WTC11 (cell line): ENCODE data around the gene GPC1. TPM values are rescaled to one million over a fixed set of nuclear protein-coding genes. Genes with fewer than 3 reads are reported as not detected.

Experiments used
- ATAC-seq: fragments of 200-7000 bp; cut with Tn5 transposase; 2 replicates; pipeline ENCODE4 v1.10.0; 2021; ENCODE audit warnings: mild to moderate bottlenecking, moderate library complexity
- CTCF ChIA-PET: fragments of 300-600 bp; sonication (Branson Sonifier 250); formaldehyde crosslinking; loops from one replicate; lab custom pipeline; 2021; ENCODE audit warnings: antibody characterized with exemption; lab: Charles Lee
- POLR2A ChIA-PET: fragments of 350-600 bp; sonication (Branson Sonifier 250); formaldehyde crosslinking; loops from one replicate; lab custom pipeline; 2021; ENCODE audit warnings: antibody characterized with exemption; lab: Charles Lee
- DNase-seq: peaks from one replicate; pipeline ENCODE4 v3.0.0; 2021; ENCODE audit warnings: low spot score
- H3K27ac Mint-ChIP-seq: 2 replicates; pipeline ENCODE4 v1.8.0; 2021; ENCODE audit warnings: mixed read lengths
- H3K27me3 Mint-ChIP-seq: 2 replicates; pipeline ENCODE4 v1.8.0; 2021; ENCODE audit warnings: low read depth, mild to moderate bottlenecking, moderate library complexity, mixed read lengths
- H3K36me3 Mint-ChIP-seq: 2 replicates; pipeline ENCODE4 v1.8.0; 2021; ENCODE audit warnings: mixed read lengths
- H3K4me1 Mint-ChIP-seq: 2 replicates; pipeline ENCODE4 v1.8.0; 2022; ENCODE audit warnings: mixed read lengths
- H3K4me3 Mint-ChIP-seq: 2 replicates; pipeline ENCODE4 v1.8.0; 2021; ENCODE audit warnings: mild to moderate bottlenecking, moderate library complexity, mixed read lengths
- H3K9me3 Mint-ChIP-seq: 2 replicates; pipeline ENCODE4 v1.8.0; 2021; ENCODE audit warnings: mixed read lengths
- CREB1 ChIP-seq: sonication (generic); formaldehyde crosslinking; IDR thresholded peaks from 2 replicates; pipeline ENCODE4 v1.8.0; 2023; ENCODE audit warnings: mild to moderate bottlenecking, missing genetic modification reagents
- GABPB1 ChIP-seq: sonication (generic); formaldehyde crosslinking; IDR thresholded peaks from 2 replicates; pipeline ENCODE4 v1.8.1; 2023; ENCODE audit warnings: mild to moderate bottlenecking, missing genetic modification reagents
- IRF2 ChIP-seq: sonication (generic); formaldehyde crosslinking; IDR thresholded peaks from 2 replicates; pipeline ENCODE4 v1.8.0; 2022; ENCODE audit warnings: low read depth, missing genetic modification reagents, borderline replicate concordance
- KAT7 ChIP-seq: sonication (generic); formaldehyde crosslinking; IDR thresholded peaks from 2 replicates; pipeline ENCODE4 v1.8.1; 2023; ENCODE audit warnings: missing genetic modification reagents, mild to moderate bottlenecking, borderline replicate concordance
- NR2C2 ChIP-seq: sonication (generic); formaldehyde crosslinking; IDR thresholded peaks from 2 replicates; pipeline ENCODE4 v1.8.0; 2022; ENCODE audit warnings: mild to moderate bottlenecking, missing genetic modification reagents
- RELA ChIP-seq: sonication (generic); formaldehyde crosslinking; IDR thresholded peaks from 2 replicates; pipeline ENCODE4 v1.8.1; 2022; ENCODE audit warnings: missing genetic modification reagents, mild to moderate bottlenecking, borderline replicate concordance
- TEAD1 ChIP-seq: sonication (generic); formaldehyde crosslinking; IDR thresholded peaks from 2 replicates; pipeline ENCODE4 v1.8.0; 2022; ENCODE audit warnings: mild to moderate bottlenecking, missing genetic modification reagents
- TP53 ChIP-seq: sonication (generic); formaldehyde crosslinking; IDR thresholded peaks from 2 replicates; pipeline ENCODE4 v1.8.1; 2023; ENCODE audit warnings: mild to moderate bottlenecking, missing genetic modification reagents
- ZBTB21 ChIP-seq: sonication (generic); formaldehyde crosslinking; IDR thresholded peaks from 2 replicates; pipeline ENCODE4 v1.8.1; 2023; ENCODE audit warnings: mild to moderate bottlenecking, missing genetic modification reagents, borderline replicate concordance
- ZNF317 ChIP-seq: sonication (generic); formaldehyde crosslinking; IDR thresholded peaks from 2 replicates; pipeline ENCODE4 v1.8.1; 2023; ENCODE audit warnings: low read depth, mild to moderate bottlenecking, moderate library complexity, missing genetic modification reagents, borderline replicate concordance
- total RNA-seq: library from RNA; stranded (reverse); gene quantifications from 3 replicates; pipeline ENCODE4 v1.2.3, GENCODE V29; 2021
- TF ChIP-seq, protein P1 (sequence below): fragments of 250-450 bp; sonication (Bioruptor Pico); IDR thresholded peaks from 2 replicates; pipeline ENCODE4 v1.8.0; 2021; ENCODE audit warnings: mild to moderate bottlenecking
- TF ChIP-seq, protein P2 (sequence below): sonication (generic); formaldehyde crosslinking; IDR thresholded peaks from 2 replicates; pipeline ENCODE4 v1.8.0; 2022; ENCODE audit warnings: mild to moderate bottlenecking, missing genetic modification reagents
- TF ChIP-seq, protein P3 (sequence below): sonication (generic); formaldehyde crosslinking; IDR thresholded peaks from 2 replicates; pipeline ENCODE4 v1.8.1; 2023; ENCODE audit warnings: mild to moderate bottlenecking, moderate library complexity, missing genetic modification reagents
- TF ChIP-seq, protein P4 (sequence below): sonication (generic); formaldehyde crosslinking; IDR thresholded peaks from 2 replicates; pipeline ENCODE4 v1.8.0; 2023; ENCODE audit warnings: missing genetic modification reagents, mild to moderate bottlenecking, borderline replicate concordance
- TF ChIP-seq, protein P5 (sequence below): sonication (generic); formaldehyde crosslinking; IDR thresholded peaks from 2 replicates; pipeline ENCODE4 v1.8.1; 2023; ENCODE audit warnings: mild to moderate bottlenecking, missing genetic modification reagents, borderline replicate concordance

The GPC1 gene
- total RNA-seq, 1 experiment from 2014 or later: 41.5 TPM

DNA sequence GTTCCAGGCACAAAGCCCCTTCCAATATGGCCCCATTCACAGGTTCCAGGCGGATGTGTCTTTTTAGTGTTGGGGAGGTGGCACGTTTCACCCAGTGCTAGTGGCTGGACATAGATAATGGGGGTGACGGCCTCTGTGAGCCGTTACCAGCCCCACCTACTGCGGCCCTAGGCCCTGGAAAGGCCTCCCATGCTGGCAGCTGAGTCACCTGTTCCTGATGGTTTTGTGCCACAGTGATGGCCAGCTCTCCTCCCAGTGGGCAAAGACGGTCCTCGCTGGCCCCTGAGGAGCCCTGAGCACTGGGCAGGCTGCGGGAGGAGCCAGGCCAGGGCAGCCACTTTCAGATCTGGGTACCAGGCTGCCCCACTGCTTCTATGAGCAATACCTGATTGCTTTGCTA is 40.0 kb upstream of the GPC1 start:
- Mint-ChIP-seq H3K36me3 (no peaks in the 10 kb centered on the region), H3K27me3 (no peaks in the 10 kb centered on the region), H3K4me3 (no peak overlapping the region), H3K9me3 (no peaks in the 10 kb centered on the region), H3K4me1 (peaks cover 10% of the 10 kb centered on the region)
- DNase-seq: no peak
- POLR2A ChIA-PET: interaction anchor here (0.7 kb wide), 1 partner anchor 200 kb away, joined by 3 read pairs; no protein-coding TSS in a partner anchor
- no peak for ATAC-seq
- CTCF ChIA-PET: no interaction called here
- TF ChIP-seq ZNF317 (CRISPR knock-in tag) (no peak), TEAD1 (CRISPR knock-in tag) (no peak), NR2C2 (CRISPR knock-in tag) (no peak), GABPB1 (no peak), CREB1 (no peak), IRF2 (CRISPR knock-in tag) (no peak), KAT7 (CRISPR knock-in tag) (no peak), TP53 (CRISPR knock-in tag) (no peak), RELA (CRISPR knock-in tag) (no peak), ZBTB21 (CRISPR knock-in tag) (no peak)
- TF ChIP-seq, protein P1, sequence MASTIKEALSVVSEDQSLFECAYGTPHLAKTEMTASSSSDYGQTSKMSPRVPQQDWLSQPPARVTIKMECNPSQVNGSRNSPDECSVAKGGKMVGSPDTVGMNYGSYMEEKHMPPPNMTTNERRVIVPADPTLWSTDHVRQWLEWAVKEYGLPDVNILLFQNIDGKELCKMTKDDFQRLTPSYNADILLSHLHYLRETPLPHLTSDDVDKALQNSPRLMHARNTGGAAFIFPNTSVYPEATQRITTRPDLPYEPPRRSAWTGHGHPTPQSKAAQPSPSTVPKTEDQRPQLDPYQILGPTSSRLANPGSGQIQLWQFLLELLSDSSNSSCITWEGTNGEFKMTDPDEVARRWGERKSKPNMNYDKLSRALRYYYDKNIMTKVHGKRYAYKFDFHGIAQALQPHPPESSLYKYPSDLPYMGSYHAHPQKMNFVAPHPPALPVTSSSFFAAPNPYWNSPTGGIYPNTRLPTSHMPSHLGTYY (CRISPR knock-in tag): no peak
- TF ChIP-seq, protein P2, sequence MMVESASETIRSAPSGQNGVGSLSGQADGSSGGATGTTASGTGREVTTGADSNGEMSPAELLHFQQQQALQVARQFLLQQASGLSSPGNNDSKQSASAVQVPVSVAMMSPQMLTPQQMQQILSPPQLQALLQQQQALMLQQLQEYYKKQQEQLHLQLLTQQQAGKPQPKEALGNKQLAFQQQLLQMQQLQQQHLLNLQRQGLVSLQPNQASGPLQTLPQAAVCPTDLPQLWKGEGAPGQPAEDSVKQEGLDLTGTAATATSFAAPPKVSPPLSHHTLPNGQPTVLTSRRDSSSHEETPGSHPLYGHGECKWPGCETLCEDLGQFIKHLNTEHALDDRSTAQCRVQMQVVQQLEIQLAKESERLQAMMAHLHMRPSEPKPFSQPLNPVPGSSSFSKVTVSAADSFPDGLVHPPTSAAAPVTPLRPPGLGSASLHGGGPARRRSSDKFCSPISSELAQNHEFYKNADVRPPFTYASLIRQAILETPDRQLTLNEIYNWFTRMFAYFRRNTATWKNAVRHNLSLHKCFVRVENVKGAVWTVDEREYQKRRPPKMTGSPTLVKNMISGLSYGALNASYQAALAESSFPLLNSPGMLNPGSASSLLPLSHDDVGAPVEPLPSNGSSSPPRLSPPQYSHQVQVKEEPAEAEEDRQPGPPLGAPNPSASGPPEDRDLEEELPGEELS (CRISPR knock-in tag): no peak
- TF ChIP-seq, protein P3, sequence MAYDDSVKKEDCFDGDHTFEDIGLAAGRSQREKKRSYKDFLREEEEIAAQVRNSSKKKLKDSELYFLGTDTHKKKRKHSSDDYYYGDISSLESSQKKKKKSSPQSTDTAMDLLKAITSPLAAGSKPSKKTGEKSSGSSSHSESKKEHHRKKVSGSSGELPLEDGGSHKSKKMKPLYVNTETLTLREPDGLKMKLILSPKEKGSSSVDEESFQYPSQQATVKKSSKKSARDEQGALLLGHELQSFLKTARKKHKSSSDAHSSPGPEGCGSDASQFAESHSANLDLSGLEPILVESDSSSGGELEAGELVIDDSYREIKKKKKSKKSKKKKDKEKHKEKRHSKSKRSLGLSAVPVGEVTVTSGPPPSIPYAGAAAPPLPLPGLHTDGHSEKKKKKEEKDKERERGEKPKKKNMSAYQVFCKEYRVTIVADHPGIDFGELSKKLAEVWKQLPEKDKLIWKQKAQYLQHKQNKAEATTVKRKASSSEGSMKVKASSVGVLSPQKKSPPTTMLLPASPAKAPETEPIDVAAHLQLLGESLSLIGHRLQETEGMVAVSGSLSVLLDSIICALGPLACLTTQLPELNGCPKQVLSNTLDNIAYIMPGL (CRISPR knock-in tag): no peak
- TF ChIP-seq, protein P4, sequence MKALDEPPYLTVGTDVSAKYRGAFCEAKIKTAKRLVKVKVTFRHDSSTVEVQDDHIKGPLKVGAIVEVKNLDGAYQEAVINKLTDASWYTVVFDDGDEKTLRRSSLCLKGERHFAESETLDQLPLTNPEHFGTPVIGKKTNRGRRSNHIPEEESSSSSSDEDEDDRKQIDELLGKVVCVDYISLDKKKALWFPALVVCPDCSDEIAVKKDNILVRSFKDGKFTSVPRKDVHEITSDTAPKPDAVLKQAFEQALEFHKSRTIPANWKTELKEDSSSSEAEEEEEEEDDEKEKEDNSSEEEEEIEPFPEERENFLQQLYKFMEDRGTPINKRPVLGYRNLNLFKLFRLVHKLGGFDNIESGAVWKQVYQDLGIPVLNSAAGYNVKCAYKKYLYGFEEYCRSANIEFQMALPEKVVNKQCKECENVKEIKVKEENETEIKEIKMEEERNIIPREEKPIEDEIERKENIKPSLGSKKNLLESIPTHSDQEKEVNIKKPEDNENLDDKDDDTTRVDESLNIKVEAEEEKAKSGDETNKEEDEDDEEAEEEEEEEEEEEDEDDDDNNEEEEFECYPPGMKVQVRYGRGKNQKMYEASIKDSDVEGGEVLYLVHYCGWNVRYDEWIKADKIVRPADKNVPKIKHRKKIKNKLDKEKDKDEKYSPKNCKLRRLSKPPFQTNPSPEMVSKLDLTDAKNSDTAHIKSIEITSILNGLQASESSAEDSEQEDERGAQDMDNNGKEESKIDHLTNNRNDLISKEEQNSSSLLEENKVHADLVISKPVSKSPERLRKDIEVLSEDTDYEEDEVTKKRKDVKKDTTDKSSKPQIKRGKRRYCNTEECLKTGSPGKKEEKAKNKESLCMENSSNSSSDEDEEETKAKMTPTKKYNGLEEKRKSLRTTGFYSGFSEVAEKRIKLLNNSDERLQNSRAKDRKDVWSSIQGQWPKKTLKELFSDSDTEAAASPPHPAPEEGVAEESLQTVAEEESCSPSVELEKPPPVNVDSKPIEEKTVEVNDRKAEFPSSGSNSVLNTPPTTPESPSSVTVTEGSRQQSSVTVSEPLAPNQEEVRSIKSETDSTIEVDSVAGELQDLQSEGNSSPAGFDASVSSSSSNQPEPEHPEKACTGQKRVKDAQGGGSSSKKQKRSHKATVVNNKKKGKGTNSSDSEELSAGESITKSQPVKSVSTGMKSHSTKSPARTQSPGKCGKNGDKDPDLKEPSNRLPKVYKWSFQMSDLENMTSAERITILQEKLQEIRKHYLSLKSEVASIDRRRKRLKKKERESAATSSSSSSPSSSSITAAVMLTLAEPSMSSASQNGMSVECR (CRISPR knock-in tag): no peak
- TF ChIP-seq, protein P5, sequence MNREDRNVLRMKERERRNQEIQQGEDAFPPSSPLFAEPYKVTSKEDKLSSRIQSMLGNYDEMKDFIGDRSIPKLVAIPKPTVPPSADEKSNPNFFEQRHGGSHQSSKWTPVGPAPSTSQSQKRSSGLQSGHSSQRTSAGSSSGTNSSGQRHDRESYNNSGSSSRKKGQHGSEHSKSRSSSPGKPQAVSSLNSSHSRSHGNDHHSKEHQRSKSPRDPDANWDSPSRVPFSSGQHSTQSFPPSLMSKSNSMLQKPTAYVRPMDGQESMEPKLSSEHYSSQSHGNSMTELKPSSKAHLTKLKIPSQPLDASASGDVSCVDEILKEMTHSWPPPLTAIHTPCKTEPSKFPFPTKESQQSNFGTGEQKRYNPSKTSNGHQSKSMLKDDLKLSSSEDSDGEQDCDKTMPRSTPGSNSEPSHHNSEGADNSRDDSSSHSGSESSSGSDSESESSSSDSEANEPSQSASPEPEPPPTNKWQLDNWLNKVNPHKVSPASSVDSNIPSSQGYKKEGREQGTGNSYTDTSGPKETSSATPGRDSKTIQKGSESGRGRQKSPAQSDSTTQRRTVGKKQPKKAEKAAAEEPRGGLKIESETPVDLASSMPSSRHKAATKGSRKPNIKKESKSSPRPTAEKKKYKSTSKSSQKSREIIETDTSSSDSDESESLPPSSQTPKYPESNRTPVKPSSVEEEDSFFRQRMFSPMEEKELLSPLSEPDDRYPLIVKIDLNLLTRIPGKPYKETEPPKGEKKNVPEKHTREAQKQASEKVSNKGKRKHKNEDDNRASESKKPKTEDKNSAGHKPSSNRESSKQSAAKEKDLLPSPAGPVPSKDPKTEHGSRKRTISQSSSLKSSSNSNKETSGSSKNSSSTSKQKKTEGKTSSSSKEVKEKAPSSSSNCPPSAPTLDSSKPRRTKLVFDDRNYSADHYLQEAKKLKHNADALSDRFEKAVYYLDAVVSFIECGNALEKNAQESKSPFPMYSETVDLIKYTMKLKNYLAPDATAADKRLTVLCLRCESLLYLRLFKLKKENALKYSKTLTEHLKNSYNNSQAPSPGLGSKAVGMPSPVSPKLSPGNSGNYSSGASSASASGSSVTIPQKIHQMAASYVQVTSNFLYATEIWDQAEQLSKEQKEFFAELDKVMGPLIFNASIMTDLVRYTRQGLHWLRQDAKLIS (CRISPR knock-in tag): no peak
- TF ChIP-seq, all 79 proteins: peak for 0
- no peak overlapping the region for H3K27ac Mint-ChIP-seq
